SKM-1 treated with dmso at 0.1 percent for 144 hours (cell line): ENCODE measurements around the gene BSX.

Experiments
- DNase-seq: peaks from one replicate; lab custom pipeline; 2025; ENCODE audit not compliant: unreplicated experiment; lab: John Stamatoyannopoulos, UW

The BSX gene

GRCh38 chr11:122981388-122982264 is at the start of gene BSX:
BSX (minus strand) TSS chr11:122981834; CDS start chr11:122981671, 163 bp downstream.
- no peak for DNase-seq

GRCh38 chr11:123030517-123030916 is 48.9 kb upstream of the BSX start:
- DNase-seq, result no peak

- DNase-seq, result peak; percentile 79
Measured at GRCh38 chr11:123020968-123021367, 39.3 kb upstream of the BSX start.

DNA sequence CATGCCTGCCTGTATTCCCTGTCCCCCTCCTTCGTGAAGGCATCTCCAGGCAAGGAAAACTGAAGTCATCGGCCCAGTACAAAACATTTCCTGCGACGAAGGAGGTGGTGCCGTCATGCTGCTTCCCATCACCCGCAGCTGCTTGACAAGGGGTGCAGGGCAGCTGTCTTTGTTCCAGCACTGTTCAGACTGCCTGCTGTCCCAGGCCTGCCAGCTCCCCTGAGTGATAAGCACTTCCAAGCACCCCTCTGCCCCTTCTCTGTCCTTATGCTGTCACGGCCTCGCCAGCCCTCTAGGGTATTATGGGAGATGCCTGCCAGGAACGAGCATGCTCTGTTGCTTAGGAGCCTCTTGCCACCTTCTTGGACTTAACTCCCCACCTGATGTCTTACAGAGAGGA is 37.1 kb upstream of the BSX start:
- DNase-seq, result no peak

DNA sequence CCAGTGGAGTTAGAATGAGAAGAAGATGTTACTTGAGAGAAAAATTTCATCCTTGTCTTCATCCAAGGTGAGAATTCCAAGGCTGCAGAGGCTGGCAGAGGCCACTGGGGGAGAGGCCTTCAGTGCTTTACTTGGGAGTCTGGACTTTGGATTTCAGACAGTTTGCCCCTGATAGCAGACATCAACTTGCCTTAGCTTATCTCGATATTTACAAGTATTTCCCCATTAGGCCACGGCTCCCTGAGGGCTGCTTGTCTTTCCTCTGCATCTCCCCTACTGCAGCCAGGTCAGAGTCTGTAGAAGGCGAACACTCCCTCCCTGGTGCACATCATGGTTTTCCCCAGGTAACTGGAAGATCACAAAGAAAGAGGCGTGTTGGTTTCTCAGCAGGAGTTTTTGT is 29.9 kb upstream of the BSX start:
- DNase-seq, result no peak

DNA sequence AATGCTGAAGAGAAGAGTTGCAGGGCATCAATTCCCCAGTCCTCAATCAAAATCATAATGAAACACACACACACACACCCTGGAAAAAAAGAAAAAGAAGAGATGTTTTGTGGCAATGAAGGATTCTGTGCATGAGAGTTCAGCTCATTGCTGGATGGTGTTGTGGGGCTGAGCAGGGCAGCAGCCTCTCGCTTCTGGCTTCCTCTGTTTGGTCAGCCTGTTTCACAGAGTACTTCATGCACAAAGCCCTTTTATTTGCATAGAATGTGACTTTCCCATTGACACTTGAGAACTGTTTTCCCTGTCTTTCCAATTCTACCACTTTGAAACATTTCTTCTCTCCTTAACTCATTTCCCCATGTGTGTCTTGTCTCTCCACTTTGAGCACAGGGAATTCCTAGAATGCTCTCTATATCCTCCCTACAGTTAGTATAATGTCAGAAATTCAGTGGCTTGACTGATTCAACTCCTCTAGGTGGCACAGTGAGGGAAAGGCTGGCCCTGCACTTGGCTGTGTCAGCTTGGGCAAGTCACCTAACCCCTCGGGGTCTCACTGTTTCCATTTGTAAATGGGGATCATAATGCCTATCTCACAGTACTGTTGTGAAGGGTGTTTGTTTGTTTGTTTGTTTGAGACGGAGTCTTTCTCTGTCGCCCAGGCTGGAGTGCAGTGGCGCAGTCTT is 25.4 kb upstream of the BSX start:
- no peak for DNase-seq

GRCh38 chr11:123000721-123001120 is 19.1 kb upstream of the BSX start:
- no peak for DNase-seq

GRCh38 chr11:122998727-122999366 is 17.2 kb upstream of the BSX start:
- DNase-seq, result no peak

DNA sequence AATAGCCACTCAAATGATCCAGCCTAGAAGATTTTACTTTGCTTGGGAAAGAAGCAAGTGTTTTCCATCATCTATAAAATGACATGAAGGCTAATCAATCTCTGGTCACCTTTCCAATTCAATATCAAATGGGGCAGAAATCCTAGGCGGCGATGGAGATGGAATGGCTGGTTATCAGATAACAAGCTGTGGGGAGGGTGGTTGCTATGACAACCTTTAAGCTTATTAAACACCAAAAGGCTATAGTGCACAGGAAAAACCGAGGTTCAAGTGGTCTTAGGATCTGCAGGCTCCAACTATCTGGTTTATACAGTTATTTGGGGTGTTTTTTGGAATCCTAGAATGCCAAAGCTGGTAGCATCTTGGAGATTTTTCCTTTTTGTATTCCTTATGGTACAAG is 13.9 kb upstream of the BSX start:
- no peak for DNase-seq

GRCh38 chr11:122984186-122985011 is 2.8 kb upstream of the BSX start:
- DNase-seq, result no peak

DNA sequence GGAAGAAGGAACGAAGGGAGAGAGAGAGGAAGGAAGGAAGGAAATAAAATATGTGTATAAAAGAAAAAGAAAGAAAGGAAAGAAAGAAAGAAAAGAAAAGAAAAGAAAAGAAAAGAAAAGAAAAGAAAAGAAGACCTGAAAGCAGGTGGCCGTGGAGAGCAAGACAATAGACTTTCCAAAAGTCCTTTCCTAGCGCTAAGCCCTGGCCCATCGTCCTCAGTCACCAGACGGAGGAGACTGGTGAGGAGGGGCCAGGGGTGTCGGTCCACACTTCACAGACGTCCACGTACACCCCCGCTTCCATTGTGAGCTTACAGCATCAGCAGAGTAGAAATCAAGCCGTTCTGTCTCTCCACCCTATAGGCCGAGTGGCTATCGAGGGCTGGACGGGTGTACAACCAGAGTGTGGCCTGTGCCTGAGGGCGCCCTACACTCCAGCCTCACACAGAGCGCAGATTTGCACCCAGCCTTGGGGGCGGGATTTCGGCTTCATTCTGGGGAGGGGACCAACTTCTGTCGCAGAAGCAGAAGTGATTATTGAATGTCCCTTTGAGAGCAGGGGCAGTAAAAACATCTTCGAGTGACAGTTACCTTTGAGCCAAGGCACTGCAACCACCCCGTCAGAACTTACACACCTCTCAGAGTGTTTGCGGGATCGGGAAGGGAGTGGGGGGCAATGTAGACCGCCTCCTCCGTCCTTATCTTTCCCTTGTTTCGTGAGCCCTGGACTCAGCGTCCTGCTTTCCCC is 2.0 kb upstream of the BSX start:
- no peak for DNase-seq

DNA sequence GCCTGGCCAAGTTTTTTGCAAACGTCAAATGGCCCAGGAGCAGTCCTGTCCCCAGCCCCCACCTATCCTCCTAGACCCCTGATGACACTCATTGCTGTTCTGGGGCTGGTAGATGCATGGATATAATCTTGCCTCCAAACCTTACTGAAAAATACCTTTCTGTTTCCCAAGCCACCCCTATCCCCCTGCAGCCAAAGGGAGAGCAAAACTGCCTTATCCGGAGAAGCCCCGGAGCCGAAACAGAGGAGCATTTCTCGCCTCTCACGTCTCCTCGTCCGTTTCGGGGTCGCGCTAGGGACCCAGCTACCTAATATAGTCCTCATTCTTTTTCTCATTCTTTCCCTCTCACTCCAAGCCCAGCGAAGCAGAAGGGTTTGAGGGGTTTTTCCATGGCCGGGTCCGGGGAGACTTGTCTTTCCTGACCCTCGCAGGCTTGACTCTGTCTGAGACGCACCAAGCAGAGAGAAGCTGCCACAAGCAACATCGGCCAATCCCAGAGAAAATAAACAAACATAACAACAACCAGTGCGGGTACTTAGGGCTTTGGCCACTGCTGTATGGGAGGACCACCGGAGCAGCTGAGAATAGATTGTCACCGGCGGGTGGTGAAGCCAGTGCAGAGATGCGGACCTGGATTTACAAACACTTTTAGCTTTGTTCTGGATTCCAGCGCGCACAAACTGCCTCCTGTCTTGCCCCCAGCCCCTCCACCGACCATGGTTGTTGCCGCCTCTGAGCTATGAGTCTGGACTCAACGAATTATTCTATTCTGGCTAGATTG is 1.6 kb downstream of the BSX start:
- DNase-seq, result no peak

DNA sequence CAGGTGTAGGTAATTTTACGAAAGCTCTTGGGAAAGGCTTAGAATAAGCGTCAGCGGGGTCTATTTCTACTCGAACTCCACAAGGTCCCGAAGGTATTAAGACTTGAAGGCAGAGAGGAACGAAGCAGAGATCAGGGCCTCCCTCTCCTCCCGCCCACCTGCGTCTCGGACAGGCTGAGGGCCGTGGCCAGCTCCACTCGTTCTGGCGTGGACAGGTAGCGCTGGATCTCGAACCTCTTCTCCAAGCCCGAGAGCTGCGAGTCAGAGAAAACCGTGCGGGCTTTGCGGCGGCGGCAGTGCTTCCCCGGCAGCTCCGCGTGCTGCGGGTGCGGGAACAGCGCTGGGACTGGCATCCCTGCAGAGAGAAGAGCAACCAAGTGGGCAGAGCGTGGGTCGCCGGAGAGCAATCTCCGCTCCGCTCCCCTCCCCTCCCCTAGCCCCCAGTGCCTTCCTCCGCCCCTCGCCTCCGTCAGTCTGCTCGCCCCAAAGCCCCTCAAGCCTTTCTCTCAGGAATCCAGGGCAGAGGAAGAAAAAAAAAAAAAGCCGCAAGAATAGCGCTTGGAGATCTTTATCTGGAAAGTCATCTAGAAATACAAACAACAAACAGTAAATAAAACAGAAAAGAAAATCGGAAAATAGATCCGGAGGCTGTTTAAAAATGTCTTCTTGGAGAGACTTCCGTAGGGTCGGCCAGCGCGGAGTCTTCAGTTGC is 2.4 kb downstream of the BSX start:
- DNase-seq, result no peak

DNA sequence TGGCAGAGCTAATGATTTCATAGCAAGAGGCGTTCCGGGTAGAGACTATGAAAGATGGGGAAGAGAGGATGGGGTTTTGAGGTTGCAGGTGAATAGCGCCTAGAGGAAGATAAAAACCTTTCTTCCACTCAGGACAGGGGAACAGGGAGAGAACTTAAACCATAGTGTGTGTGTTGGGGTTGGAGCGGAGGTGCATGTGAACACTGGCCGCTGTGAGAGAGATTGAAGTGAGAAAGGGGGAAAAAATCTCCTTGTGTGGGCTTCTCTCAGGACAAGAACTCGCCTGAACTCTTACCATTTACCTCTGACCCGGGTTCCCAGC is 3.4 kb downstream of the BSX start:
- DNase-seq, result no peak

GRCh38 chr11:122977470-122978298 is 4.0 kb downstream of the BSX start:
- DNase-seq, result no peak

DNA sequence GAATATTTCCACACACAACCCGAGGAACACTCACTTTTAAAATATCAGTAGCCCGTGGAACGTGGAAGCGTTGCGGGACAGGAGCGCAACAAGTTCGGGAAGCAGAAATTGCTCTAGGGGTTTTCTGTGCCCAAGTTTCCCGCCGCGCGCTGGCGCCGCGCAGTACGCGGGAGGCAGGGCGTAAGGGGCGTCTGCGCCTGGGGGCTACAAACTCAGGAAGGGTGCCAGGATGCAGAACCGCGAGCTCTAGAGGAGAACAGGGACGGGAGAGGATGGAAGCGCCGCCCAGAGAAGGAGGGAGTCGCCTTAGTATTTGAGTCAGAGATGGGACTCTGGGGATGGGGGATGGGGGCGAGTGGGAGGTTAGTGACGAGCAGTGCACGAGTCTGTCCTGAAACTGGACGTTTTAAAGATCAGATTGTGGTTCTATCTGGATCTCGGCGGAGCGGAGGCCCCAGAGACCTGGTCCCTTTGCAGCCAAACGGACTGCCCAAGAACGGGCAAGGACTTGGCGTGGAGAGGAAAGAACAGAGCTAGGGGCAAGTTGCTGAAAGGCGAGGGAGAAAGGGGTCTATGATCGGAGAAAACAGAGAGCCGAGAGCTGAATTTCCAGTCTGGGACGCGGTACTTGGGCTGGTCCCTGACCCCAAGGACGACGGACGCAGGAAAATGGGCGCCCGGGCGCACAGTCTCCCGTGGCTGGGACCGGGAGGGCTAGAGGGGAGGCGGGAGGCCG is 4.7 kb downstream of the BSX start:
- no peak for DNase-seq

GRCh38 chr11:122976061-122976733 is 5.4 kb downstream of the BSX start:
- DNase-seq, result no peak
